ENCODE data around the gene ZSCAN5B. TPM values are rescaled to one million over a fixed set of nuclear protein-coding genes. Genes with fewer than 3 reads are reported as not detected.
A peak's percentile ranks its signal among the peaks of the same experiment; 100 is the strongest.

ZSCAN5B gene
- total and polyA plus RNA-seq, 5 experiments from 2014 or later, result not detected

GRCh38 chr19:56170261-56170660, 27.3 kb downstream of the ZSCAN5B start:
- POLR2A ChIA-PET, result no interaction called here
- Mint-ChIP-seq H3K9me3 (peaks cover 0 to 1% (median 0%) of the 10 kb centered on the region in 9 donors), H3K4me3 (no peak overlapping the region), H3K4me1 (peaks cover 2 to 6% (median 3%) of the 10 kb centered on the region in 4 donors), H3K27ac (no peak overlapping the region), H3K27me3 (peaks cover 4 to 15% (median 9%) of the 10 kb centered on the region in 5 donors), H3K36me3 (no peaks in the 10 kb centered on the region)
- DNase-seq (no peak), ATAC-seq (no peak)

GRCh38 chr19:56167064-56167578, 30.5 kb downstream of the ZSCAN5B start:
- POLR2A ChIA-PET, result no interaction called here
- no peak overlapping the region for H3K27ac Mint-ChIP-seq
- H3K27me3 Mint-ChIP-seq, result peaks cover 0 to 12% (median 5%) of the 10 kb centered on the region in 5 donors
- H3K9me3 Mint-ChIP-seq, result peaks cover 0 to 1% (median 0%) of the 10 kb centered on the region in 9 donors
- no peak overlapping the region for H3K4me3 Mint-ChIP-seq
- no peaks in the 10 kb centered on the region for H3K36me3 Mint-ChIP-seq
- DNase-seq, result no peak
- ATAC-seq, result no peak
- peaks cover 10 to 16% (median 11%) of the 10 kb centered on the region in 4 donors for H3K4me1 Mint-ChIP-seq

- peak overlapping the region in 1 of 10 donors; percentile 44 for H3K4me3 Mint-ChIP-seq
- POLR2A ChIA-PET, result interaction anchor here (0.7 kb wide), 1 partner anchor 1865 kb away, joined by 7 read pairs; no protein-coding TSS in a partner anchor
- peaks cover 6 to 14% (median 10%) of the 10 kb centered on the region in 4 donors for H3K4me1 Mint-ChIP-seq
- ATAC-seq, result no peak
- peaks cover 0 to 15% (median 3%) of the 10 kb centered on the region in 3 donors for H3K36me3 Mint-ChIP-seq
- H3K9me3 Mint-ChIP-seq, result no peaks in the 10 kb centered on the region
- peaks cover 0 to 5% (median 2%) of the 10 kb centered on the region in 5 donors for H3K27me3 Mint-ChIP-seq
- DNase-seq, result no peak
- peak overlapping the region in 1 of 10 donors; percentile 66 for H3K27ac Mint-ChIP-seq
These were observed 34.5 kb downstream of the ZSCAN5B start for GRCh38 chr19:56163097-56163496.

GRCh38 chr19:56162258-56162657, 35.3 kb downstream of the ZSCAN5B start:
- Mint-ChIP-seq H3K27ac (peak overlapping the region in 3 of 10 donors; percentile 51 to 68 (median 68)), H3K27me3 (peaks cover 0 to 4% (median 2%) of the 10 kb centered on the region in 5 donors), H3K9me3 (no peaks in the 10 kb centered on the region), H3K4me1 (peaks cover 6 to 14% (median 10%) of the 10 kb centered on the region in 4 donors), H3K4me3 (peak overlapping the region in 1 of 10 donors; percentile 44), H3K36me3 (peaks cover 0 to 22% (median 6%) of the 10 kb centered on the region in 3 donors)
- no peak for DNase-seq
- no peak for ATAC-seq
- POLR2A ChIA-PET, result no interaction called here

GRCh38 chr19:56161534-56161933, 36.0 kb downstream of the ZSCAN5B start:
- Mint-ChIP-seq H3K4me3 (no peak overlapping the region), H3K4me1 (peaks cover 6 to 14% (median 10%) of the 10 kb centered on the region in 4 donors), H3K27me3 (peaks cover 0 to 4% (median 2%) of the 10 kb centered on the region in 5 donors), H3K27ac (peak overlapping the region in 1 of 10 donors; percentile 68), H3K9me3 (no peaks in the 10 kb centered on the region), H3K36me3 (peaks cover 0 to 26% (median 6%) of the 10 kb centered on the region in 3 donors)
- DNase-seq (no peak), ATAC-seq (no peak)
- POLR2A ChIA-PET, result no interaction called here

- Mint-ChIP-seq H3K9me3 (no peaks in the 10 kb centered on the region), H3K36me3 (peaks cover 0 to 40% (median 12%) of the 10 kb centered on the region in 3 donors), H3K27ac (no peak overlapping the region), H3K27me3 (peaks cover 0 to under 1% (median 0%) of the 10 kb centered on the region in 5 donors), H3K4me3 (no peak overlapping the region), H3K4me1 (peaks cover 2 to 13% (median 8%) of the 10 kb centered on the region in 4 donors)
- POLR2A ChIA-PET, result no interaction called here
- ATAC-seq (no peak), DNase-seq (no peak)
These were observed 37.8 kb downstream of the ZSCAN5B start for GRCh38 chr19:56159622-56160271.

GRCh38 chr19:56159009-56159559, 38.5 kb downstream of the ZSCAN5B start:
- H3K9me3 Mint-ChIP-seq, result no peaks in the 10 kb centered on the region
- peak overlapping the region in 1 of 10 donors; percentile 77 for H3K27ac Mint-ChIP-seq
- no peak overlapping the region for H3K4me3 Mint-ChIP-seq
- peaks cover 0 to 9% (median 7%) of the 10 kb centered on the region in 4 donors for H3K4me1 Mint-ChIP-seq
- ATAC-seq, result no peak
- POLR2A ChIA-PET, result no interaction called here
- no peak for DNase-seq
- H3K36me3 Mint-ChIP-seq, result peaks cover 0 to 41% (median 12%) of the 10 kb centered on the region in 3 donors
- H3K27me3 Mint-ChIP-seq, result no peaks in the 10 kb centered on the region

- DNase-seq, result no peak
- no peaks in the 10 kb centered on the region for H3K9me3 Mint-ChIP-seq
- no peak overlapping the region for H3K27ac Mint-ChIP-seq
- no peak for ATAC-seq
- H3K4me1 Mint-ChIP-seq, result peaks cover 6 to 14% (median 8%) of the 10 kb centered on the region in 4 donors
- no peaks in the 10 kb centered on the region for H3K27me3 Mint-ChIP-seq
- POLR2A ChIA-PET, result no interaction called here
- H3K36me3 Mint-ChIP-seq, result peaks cover 0 to 48% (median 14%) of the 10 kb centered on the region in 3 donors
- H3K4me3 Mint-ChIP-seq, result no peak overlapping the region
These were observed 39.3 kb downstream of the ZSCAN5B start for GRCh38 chr19:56158170-56158757.

- H3K4me3 Mint-ChIP-seq, result no peak overlapping the region
- H3K27me3 Mint-ChIP-seq, result no peaks in the 10 kb centered on the region
- POLR2A ChIA-PET, result no interaction called here
- DNase-seq (no peak), ATAC-seq (no peak)
- H3K27ac Mint-ChIP-seq, result peak overlapping the region in 1 of 10 donors; percentile 44
- peaks cover 12 to 22% (median 15%) of the 10 kb centered on the region in 4 donors for H3K4me1 Mint-ChIP-seq
- no peaks in the 10 kb centered on the region for H3K9me3 Mint-ChIP-seq
- peaks cover 0 to 55% (median 14%) of the 10 kb centered on the region in 3 donors for H3K36me3 Mint-ChIP-seq
These were observed 40.8 kb downstream of the ZSCAN5B start for GRCh38 chr19:56156768-56157167.

- no peak for DNase-seq
- no peaks in the 10 kb centered on the region for H3K27me3 Mint-ChIP-seq
- H3K36me3 Mint-ChIP-seq, result peaks cover 0 to 53% (median 14%) of the 10 kb centered on the region in 3 donors
- no peak overlapping the region for H3K4me3 Mint-ChIP-seq
- H3K9me3 Mint-ChIP-seq, result no peaks in the 10 kb centered on the region
- POLR2A ChIA-PET, result no interaction called here
- peak overlapping the region in 1 of 10 donors; percentile 64 for H3K27ac Mint-ChIP-seq
- peaks cover 14 to 22% (median 15%) of the 10 kb centered on the region in 4 donors for H3K4me1 Mint-ChIP-seq
- ATAC-seq, result no peak
These were observed 42.4 kb downstream of the ZSCAN5B start for GRCh38 chr19:56155124-56155687.

GRCh38 chr19:56153507-56153906, 44.1 kb downstream of the ZSCAN5B start:
- ATAC-seq (no peak), DNase-seq (no peak)
- Mint-ChIP-seq H3K4me3 (peak overlapping the region in 1 of 10 donors; percentile 6), H3K36me3 (peaks cover 0 to 56% (median 14%) of the 10 kb centered on the region in 3 donors), H3K4me1 (peaks cover 11 to 27% (median 15%) of the 10 kb centered on the region in 4 donors), H3K27me3 (no peaks in the 10 kb centered on the region), H3K27ac (peak overlapping the region; percentile 70 to 88 (median 82)), H3K9me3 (no peaks in the 10 kb centered on the region)
- POLR2A ChIA-PET, result interaction anchor here (0.9 to 1.2 kb wide), 2 partner anchors 12 to 33 kb away, joined by 3 read pairs; partner anchors contain the start of genes ZNF444 and ZNF787

GRCh38 chr19:56152644-56153043, 44.9 kb downstream of the ZSCAN5B start:
- DNase-seq (no peak), ATAC-seq (no peak)
- peak overlapping the region in 4 of 10 donors; percentile 52 to 88 (median 81) for H3K27ac Mint-ChIP-seq
- no peak overlapping the region for H3K4me3 Mint-ChIP-seq
- POLR2A ChIA-PET, result no interaction called here
- peaks cover 12 to 29% (median 15%) of the 10 kb centered on the region in 4 donors for H3K4me1 Mint-ChIP-seq
- no peaks in the 10 kb centered on the region for H3K9me3 Mint-ChIP-seq
- no peaks in the 10 kb centered on the region for H3K27me3 Mint-ChIP-seq
- peaks cover 0 to 60% (median 15%) of the 10 kb centered on the region in 3 donors for H3K36me3 Mint-ChIP-seq

Data from naive thymus-derived CD8-positive, alpha-beta T cell (primary cell).